Measurements from ENCODE around the gene VAV2.

The VAV2 gene

GRCh38 chr9:133734590-133735414 is 257.3 kb downstream of the VAV2 start:
- no peak for DNase-seq

- no peak for DNase-seq
These were observed 258.2 kb downstream of the VAV2 start for GRCh38 chr9:133733796-133734533.

DNA sequence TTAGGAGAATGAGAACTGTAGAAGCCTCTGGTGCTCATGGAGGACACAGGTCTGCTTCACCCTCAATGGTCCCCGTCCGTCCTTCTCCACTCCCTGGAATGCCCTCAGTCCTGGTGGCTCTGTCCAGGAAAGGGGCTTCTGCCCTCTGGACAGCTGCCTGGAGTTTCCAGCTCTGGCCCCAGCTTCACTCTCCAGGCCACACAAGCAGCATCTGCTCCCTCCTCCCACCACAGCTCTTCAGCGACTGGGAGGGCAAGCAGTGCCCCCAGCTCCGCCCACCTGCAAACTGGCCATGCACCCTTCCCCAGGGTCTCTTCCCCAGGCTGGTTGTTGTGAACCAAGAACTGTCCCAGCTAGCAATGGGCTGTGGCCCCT is 258.7 kb downstream of the VAV2 start:
- no peak for DNase-seq

DNA sequence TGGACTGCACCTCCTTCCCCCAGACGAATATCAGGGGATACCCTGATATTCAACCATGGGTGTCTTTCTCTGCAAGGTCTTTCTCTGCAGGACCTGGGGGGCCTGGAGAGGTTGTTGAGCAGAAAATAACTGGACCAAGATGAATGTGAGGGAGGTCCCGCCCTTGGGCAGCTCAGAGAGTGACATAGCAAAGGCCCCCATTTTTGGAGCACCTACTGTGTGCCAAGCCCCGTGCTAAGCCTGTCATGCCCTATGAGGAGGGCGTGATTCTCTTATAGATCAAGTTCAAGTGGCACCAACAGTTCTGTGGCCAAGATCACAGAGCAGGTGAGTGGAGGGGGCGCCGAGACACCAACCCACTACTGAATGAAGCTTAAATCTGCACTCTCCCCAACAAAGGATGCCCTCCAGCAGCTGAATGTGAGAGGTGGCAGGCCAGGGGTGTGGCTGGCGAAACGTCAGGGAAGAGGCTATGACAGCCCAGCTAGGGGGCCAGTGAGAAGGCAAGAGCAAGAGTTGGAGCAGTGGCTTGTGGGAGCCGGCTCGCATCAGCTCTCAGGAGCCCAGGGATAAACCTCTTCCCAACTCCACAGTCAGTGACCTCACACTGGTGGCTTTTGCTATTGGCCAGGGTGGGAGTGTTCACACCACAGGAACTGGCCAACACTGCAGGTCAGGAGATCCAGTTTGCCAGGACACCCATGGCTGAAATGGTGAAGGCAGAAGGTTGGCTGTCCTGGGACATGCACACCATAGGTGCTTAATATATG is 259.3 kb downstream of the VAV2 start:
- no peak for DNase-seq

GRCh38 chr9:133731876-133732638 is 260.1 kb downstream of the VAV2 start:
- DNase-seq: peak in 15 of 58 donors; percentile 14 to 67 (median 31)

DNA sequence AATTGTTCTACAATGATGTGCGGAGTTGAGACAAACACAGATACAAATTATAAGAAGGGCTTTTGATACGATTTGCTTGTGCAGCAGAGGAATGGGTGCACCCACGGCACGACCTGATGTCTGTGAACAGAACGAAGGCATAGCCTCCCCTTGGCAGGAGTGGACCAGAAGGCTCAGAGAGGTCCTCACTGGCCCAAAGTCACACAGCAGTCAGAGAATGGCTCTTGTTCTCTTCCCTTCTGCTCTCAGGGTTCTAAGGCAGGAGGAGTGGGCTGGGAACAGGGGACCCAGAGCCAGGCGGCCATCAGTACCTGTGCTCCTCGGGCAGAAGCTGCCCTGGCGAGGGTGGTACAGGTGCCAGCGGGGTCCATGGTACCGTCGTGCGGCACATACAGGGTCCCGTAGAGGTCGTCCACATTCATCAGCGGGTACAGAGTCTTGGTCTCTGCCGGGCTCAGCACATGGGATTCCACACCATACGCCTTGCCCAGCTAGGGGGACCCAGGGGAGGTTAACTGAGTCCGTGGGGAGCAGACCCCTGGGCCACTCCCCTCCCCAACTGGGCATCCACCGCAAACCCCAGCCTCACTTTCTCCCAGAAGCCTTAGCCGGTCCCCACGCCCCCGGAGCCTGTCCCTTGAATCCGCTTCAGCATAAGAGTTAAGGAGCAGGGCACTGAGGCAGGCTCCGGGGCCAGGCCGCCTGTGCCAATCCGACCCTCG is 261.0 kb downstream of the VAV2 start:
- DNase-seq: no peak

DNA sequence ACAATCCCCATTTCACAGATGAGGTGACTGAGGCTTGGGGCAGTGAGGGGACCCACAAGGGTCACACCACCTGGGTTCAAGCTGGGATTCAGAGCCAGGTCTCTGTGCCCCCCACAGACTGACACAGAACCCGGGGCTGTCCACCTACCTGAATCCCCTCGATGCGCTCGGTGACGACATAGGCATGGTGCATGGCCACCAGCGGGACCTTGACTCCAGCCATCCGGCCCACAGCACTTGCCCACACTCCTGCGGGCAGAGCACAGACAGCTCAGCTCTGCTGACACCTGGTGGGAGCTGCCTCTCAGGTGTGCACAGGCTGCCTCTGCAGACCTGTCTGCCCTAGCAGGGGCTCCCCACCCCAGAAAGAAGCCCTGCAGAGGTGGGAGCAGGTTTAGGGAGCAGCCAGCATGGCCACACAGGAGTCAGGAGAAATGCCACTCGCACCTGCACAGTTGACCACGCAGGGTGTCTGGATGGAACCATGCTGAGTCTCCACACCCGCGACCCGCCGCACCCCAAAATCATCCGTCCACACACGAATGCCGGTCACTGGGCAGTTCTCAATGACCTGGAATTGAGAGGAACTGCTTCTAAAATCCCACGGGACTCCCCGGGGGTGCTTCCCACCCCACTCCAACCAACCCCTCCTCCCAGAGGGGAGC is 262.4 kb downstream of the VAV2 start:
- DNase-seq: no peak

DNA sequence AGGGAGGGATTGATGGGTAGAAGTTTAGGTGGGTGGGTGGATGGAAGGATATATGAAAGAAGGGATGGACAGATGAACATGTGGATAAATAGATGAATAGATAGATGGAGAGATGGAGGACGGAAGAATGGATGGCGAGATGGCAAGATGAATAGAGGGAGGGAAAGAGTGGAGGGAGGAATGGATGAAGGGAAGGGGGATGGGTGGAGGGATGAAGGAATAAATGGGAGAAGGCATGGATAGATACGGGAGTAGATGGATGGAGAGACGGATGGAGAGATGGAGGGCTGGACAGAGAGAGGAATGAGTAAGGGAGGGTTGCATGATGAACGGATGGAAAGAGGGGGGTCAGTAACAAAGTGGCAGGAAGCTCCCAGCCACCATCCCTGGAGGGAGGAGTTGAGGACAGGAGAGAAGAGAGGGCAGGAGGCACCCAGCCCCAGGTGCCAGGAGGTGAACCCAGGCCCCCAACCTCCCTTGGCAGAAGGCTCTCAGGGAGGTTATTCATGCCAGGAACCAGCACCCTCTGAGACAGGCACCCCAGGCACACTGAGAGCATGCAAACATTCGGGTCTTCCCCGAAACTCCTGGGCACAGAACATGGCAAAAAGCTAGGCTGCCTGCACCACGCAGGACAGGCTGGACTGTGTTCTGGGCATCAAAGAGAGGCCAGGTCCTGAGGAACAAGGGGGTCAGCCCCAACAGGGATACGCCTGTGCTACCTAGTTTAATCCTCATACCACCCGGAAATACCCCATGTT is 263.1 kb downstream of the VAV2 start:
- DNase-seq: no peak

DNA sequence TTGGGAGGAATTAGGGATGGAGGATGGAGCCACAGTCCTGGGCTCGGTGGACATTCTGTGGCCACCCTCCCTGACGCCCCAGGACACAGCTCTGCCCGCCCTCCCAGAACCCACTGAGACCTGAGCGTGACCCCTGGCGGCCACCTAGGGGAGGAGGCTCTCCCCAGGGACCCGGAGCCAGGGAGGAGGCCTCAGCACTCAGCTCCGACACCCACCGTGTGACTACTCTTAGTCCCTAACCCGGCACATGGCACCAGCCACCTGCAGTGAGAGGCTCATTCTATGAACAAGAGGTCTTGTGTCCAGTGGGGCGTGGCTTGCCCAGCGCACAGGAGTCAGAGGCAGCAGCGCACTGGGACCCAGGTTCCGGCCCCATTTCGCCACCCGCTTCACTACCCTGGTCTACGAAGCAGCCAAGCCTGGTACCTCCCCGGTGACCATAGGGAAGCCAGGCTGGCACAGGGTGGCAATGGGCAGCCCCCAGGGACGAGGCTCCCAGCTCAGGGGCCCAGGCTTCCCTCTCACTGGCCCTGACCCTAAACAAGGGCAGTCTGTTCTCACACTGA is 264.2 kb downstream of the VAV2 start:
- no peak for DNase-seq

GRCh38 chr9:133727277-133727875 is 264.7 kb downstream of the VAV2 start:
- no peak for DNase-seq

- DNase-seq: peak in 19 of 58 donors; percentile 7 to 63 (median 22)
These were observed 265.5 kb downstream of the VAV2 start for GRCh38 chr9:133726401-133727276.

GRCh38 chr9:133725886-133726285 is 266.2 kb downstream of the VAV2 start:
- DNase-seq: no peak

DNA sequence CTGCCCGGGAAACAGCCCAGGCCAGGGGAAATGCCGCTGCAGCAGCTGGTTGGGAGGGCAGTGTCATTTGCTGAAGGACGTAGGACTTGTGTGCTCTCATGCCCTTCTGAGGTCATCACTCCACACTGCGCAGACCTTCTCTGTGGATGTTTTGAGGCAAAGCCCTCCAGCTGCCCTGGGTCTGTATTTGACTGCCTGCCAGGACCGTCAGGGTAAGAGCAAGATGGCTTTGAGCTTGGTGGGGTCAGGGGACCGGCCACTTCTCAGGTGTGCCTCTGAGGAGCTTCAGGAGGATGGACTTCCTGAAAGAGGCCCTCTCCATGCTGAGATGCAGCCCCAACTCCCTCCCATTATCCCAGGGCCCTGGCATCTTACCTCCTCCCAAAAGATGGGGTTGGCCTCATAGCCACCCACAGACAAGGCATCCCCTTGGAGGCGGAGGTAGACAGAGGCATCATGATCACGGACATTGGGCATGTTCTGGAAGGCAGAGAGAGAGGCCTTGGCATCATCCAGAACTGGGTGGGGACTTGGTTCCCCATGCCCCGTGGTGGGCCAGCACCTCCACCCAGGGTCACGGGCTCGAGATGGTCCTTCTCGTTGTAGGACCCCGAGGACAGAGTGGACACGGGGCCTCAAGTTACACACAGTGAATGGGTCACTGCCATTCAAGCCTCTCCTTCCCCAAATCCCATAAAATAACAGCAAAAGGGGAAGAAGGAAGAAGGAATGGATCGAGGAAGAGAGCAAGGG is 273.4 kb downstream of the VAV2 start:
- no peak for DNase-seq

DNA sequence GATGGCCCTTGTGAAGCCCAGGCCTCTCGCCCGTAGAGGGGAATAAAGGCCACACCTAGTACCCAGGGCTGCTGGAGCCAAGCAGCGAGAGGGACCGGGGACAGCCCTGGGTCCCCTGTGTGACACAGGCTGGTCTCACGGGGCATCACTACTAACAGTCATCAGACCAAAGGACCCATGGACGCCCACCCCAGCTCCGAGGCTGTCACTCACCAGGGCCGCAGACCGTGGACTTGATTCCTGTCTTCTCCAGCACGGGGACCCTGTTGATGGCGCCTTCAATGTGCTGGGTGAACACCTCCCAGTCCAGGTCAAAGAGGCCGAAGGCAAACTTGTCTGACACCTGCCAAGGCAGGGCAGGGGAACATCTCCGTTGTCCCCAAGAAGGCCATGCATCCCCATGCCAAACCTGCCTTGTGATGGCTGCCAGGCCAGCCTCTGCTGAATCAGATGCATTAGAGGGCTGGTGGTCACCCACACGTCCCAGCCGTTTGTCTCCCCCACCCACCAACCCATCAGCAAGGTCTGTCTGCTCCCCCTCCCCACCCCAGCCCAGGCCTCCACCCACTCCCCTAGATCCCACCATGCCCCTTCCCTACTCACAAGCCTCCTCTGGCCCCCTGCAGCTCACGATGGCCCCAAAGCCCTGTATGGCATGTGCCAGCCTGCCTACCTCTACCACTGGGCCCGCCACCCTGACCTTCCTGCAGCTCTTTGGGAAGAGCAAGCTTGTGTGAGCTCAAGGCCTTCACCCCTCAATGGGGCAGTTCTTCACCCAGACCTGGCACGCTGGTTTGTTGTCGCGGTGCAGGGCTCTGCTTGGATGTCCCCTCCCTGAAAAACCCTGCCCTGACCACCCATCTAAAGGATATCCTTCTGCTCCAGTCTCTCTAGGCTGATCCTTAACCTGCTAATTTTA is 274.8 kb downstream of the VAV2 start:
- DNase-seq: no peak

DNA sequence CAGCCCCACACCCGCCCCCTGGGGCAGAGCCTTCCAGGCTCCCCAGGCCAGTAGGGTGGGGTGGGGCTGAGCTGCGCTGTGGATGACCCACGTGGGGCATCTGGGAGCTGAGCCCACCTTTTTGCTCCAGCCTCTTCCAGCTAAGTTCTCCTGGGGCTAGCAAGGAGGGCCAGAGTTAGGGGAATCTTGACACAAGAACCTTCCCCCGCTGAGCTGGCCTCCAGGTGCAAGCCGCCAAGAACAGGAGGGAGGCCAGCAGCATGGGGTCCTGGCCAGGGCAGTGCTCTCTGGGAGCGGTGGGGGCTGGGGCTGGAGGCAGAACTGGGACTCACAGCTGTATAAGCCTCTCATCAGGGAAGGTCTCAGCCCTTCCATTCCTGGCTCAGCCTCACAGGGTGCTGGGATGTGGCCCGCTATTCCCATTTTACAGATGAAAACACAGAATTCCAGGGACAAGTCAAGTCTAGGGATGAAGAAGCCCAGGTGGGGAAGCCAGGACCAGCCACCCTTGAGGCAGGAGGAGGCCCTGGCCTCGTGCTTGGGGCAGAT is 275.5 kb downstream of the VAV2 start:
- DNase-seq: no peak
